Naive B cell (primary cell): ENCODE data around the gene SDCBP2. TPM values are rescaled to one million over a fixed set of nuclear protein-coding genes. Genes with fewer than 3 reads are reported as not detected.
"Not testable (repeated sequence)": the region's sequence is repeated elsewhere in the genome, so short reads cannot be mapped to it uniquely, and the experiment has no call there.

Experiments
- ATAC-seq, 2 donors: fragments of 150-1000 bp; cut with Tn5 transposase; 2 replicates each; pipeline ENCODE4 v1.10.0; 2021; ENCODE audit warnings: low read depth in 2 of 2, mild to moderate bottlenecking in 2 of 2, moderate library complexity in 2 of 2
- DNase-seq: peaks from one replicate; pipeline ENCODE4 v3.0.0; 2022
- H3K27ac Mint-ChIP-seq, 6 donors: one replicate each; pipeline ENCODE4 v1.8.0; 2020 to 2022; ENCODE audit warnings: mild to moderate bottlenecking in 6 of 6, mixed read lengths in 6 of 6, moderate library complexity in 5 of 6, inconsistent platforms in 2 of 6
- H3K27me3 Mint-ChIP-seq, 3 donors: one replicate each; pipeline ENCODE4 v1.8.0; 2021 to 2022; ENCODE audit warnings: mixed read lengths in 3 of 3, mild to moderate bottlenecking in 1 of 3
- H3K36me3 Mint-ChIP-seq, 2 donors: one replicate each; pipeline ENCODE4 v1.8.0; 2020 to 2022; ENCODE audit warnings: mixed read lengths in 2 of 2, inconsistent platforms in 1 of 2, mild to moderate bottlenecking in 1 of 2
- H3K4me1 Mint-ChIP-seq, 3 donors: one replicate each; pipeline ENCODE4 v1.8.0; 2020 to 2022; ENCODE audit warnings: mixed read lengths in 3 of 3, inconsistent platforms in 1 of 3, mild to moderate bottlenecking in 1 of 3, moderate library complexity in 1 of 3
- H3K4me3 Mint-ChIP-seq, 8 donors: one replicate each; pipeline ENCODE4 v1.8.0; 2020 to 2022; ENCODE audit warnings: mild to moderate bottlenecking in 8 of 8, mixed read lengths in 8 of 8, moderate library complexity in 8 of 8, inconsistent platforms in 2 of 8
- H3K9me3 Mint-ChIP-seq, 7 donors: one replicate each; pipeline ENCODE4 v1.8.0; 2020 to 2022; ENCODE audit warnings: mixed read lengths in 7 of 7, mild to moderate bottlenecking in 5 of 7, inconsistent platforms in 2 of 7, moderate library complexity in 1 of 7
- polyA plus RNA-seq, 6 donors: library from polyadenylated mRNA; unstranded; fragments of 300-500 nt; fragmentation: Illumina TruSeq; gene quantifications; one replicate each; pipeline ENCODE4 v1.2.3, GENCODE V29; 2021; ENCODE audit warnings: low read depth in 6 of 6

Gene SDCBP2
- polyA plus RNA-seq, 6 donors from 2014 or later, result 0.60 to 1.4 (median 0.96) TPM; not detected in 1

DNA sequence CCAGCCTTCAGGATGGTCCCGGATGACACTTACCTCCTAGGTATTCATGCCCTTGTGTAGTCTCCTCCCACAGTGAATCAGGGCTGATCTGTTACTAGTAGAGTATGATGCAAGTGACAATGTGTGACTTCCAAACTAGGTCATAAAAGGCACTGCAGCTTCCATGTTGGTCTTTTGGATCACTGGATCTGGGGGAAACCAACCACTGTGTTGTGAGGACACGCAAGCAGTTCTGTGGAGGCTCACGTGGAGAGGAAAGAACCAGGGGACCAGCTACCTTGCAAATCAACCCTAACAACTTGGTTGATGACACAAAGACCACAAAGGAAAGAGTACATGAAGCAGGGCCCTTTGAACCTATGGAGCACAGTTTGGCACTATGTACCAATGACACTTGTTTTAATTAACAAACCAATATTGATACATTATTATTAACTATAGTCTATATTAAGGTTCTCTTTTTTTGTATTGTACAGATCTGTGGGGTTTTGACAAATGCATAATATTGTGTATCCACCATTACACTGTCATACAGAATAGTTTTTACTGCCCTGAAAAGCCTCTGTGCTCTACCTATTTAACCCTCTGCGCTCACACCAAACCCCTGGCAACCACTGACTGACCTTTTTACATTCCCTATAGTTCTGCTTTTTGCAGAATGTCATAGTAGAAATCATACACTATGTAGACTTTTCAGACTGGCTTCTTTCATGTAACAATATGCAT lies 16.3 kb upstream of the SDCBP2 start:
- H3K4me3 Mint-ChIP-seq, result no peak overlapping the region
- no peak for ATAC-seq
- DNase-seq, result no peak
- peaks cover 0 to 4% of the 10 kb centered on the region in 2 donors for H3K36me3 Mint-ChIP-seq
- peaks cover 3 to 14% (median 4%) of the 10 kb centered on the region in 3 donors for H3K4me1 Mint-ChIP-seq
- H3K27ac Mint-ChIP-seq, result no peak overlapping the region
- H3K27me3 Mint-ChIP-seq, result no peaks in the 10 kb centered on the region
- peaks cover 0 to 21% (median 13%) of the 10 kb centered on the region in 7 donors for H3K9me3 Mint-ChIP-seq

DNA sequence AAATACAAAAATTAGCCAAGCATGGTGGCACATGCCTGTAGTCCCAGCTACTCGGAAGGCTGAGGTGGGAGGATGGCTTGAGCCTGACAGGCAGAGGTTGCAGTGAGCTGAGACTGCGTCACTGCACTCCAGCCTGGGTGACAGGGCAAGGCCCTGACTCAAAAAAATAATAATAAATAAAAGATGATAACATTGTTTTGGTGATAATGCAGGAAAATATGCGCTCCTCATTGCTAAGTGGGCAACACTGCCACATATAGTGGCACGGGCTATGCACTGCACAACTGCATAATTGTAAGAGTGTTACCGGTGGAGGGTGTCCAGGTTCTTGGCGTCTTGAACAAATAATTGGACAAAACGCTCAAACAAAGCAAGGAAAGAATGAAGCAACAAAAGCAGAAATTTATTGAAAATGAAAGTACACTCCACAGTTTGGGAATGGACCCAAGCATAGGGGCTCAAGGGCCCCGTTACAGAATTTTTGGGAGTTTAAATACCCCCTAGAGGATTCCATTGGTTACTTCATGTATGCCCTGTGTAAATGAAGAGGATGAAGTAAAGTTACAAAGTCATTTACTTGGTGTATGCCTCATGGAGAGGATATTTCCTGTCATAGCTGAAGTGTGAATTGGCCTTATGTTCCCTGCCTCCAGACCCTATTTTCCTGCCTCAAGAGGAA lies 14.6 kb upstream of the SDCBP2 start:
- H3K27ac Mint-ChIP-seq, ATAC-seq, H3K27me3 Mint-ChIP-seq, H3K36me3 Mint-ChIP-seq, DNase-seq, H3K4me3 Mint-ChIP-seq: not testable (repeated sequence)
- Mint-ChIP-seq H3K4me1 (peaks cover 4 to 14% (median 4%) of the 10 kb centered on the region in 3 donors), H3K9me3 (peaks cover 0 to 15% (median 7%) of the 10 kb centered on the region in 7 donors)

DNA sequence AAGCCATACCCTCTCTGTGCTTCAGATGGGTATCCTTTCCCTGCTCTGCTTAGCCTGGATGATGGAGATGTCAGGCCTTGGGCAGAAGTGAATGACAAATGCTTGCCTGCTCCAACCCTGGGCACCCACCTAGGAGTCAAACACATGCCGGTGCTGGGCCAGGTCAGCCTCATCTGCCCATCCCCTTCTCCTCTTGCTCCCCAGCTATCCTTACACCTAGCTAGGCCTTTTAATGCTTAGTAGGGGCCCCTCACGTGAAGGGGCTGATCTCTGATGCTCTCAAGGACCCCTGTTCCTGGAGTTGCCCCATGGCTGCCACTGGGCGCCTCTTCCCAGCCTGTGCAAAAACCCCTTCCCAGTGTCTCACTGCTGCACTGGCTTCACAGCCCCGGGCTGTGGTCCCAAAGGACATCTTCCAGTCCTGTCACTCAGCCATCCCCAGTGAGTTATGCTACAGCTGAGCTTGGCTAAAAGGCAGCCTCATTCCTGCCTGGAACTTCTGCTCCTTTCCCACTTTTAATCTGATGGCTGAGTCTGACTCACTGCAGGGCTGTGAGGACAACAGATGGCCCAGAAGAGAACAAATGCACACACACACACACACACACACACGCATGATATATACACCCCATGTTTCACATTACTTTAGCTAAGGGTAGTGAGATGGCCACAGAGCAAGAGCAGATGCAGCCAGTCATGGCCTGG lies 12.8 kb upstream of the SDCBP2 start:
- Mint-ChIP-seq H3K4me3 (no peak overlapping the region), H3K9me3 (peaks cover 0 to 2% (median 0%) of the 10 kb centered on the region in 7 donors), H3K27ac (peak overlapping the region in 2 of 6 donors; percentile 34 to 56), H3K27me3 (no peaks in the 10 kb centered on the region), H3K4me1 (peaks cover 15 to 28% (median 15%) of the 10 kb centered on the region in 3 donors), H3K36me3 (no peaks in the 10 kb centered on the region)
- ATAC-seq (no peak), DNase-seq (no peak)

DNA sequence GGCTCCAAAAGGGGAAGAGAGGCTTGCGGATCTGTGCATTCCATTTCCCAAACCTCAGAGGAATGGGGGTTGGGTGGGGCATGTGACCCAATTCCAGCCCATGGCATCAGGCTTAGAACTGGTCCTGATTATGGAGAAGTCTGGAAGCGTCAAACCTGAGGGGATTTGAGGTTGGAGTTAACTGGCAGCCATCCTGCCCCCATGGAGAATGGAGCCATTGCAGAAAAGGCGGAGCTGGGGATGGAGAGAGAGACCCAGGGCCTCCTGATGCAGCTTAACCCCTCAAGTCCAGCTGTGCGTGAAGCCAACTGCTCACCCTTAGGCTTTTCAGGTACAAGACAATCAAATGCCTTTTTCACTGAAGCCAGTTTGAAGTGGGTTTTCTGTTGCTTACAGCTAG lies 9.9 kb upstream of the SDCBP2 start:
- DNase-seq, result no peak
- Mint-ChIP-seq H3K9me3 (no peaks in the 10 kb centered on the region), H3K4me1 (peaks cover 21 to 36% (median 32%) of the 10 kb centered on the region in 3 donors), H3K36me3 (no peaks in the 10 kb centered on the region), H3K27ac (no peak overlapping the region), H3K4me3 (no peak overlapping the region), H3K27me3 (no peaks in the 10 kb centered on the region)
- ATAC-seq, result no peak

DNA sequence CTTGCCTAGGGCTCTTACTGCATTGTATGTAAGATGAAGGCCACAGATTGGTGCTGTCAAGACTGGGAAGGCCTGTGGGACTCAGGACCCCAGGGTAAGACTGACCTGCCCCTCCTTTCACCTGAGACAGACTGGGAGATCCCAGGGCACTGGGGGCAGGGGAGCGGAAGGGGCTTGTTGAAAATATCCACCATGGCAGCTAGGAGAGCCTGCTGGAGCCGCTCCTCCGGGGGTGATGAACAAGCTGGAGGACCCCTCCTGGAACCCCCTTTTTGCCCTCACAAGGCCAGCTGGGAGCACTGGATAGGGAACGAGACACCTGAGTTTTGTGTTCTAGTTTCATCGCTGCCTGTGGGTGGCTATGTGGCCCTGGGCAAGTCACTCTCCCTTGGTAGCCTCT lies 9.2 kb upstream of the SDCBP2 start:
- ATAC-seq, result no peak
- Mint-ChIP-seq H3K27ac (peak overlapping the region in 1 of 6 donors; percentile 16), H3K36me3 (no peaks in the 10 kb centered on the region), H3K9me3 (no peaks in the 10 kb centered on the region), H3K4me1 (peaks cover 21 to 36% (median 32%) of the 10 kb centered on the region in 3 donors), H3K4me3 (peak overlapping the region in 1 of 8 donors; percentile 79), H3K27me3 (no peaks in the 10 kb centered on the region)
- no peak for DNase-seq

DNA sequence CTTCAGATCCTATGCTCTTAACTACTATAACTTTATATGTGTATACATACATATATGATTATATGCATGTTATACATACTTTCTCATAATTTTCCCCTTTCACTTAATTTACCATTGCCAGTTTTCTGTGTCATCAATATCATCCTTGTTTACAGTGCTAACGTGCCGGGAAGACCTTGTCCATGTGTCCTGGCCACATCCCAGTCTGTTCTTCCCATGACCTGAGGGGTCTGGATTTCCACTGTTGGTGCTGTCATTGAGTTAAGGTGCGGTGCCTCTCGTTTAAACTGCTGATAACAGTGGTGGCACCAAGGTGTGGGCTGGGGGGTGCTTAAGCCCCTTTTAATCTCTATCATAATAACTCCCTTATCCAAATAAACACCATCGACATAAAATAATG lies 8.5 kb upstream of the SDCBP2 start:
- Mint-ChIP-seq H3K4me3 (no peak overlapping the region), H3K27ac (peak overlapping the region in 1 of 6 donors; percentile 36)
- DNase-seq, result no peak

DNA sequence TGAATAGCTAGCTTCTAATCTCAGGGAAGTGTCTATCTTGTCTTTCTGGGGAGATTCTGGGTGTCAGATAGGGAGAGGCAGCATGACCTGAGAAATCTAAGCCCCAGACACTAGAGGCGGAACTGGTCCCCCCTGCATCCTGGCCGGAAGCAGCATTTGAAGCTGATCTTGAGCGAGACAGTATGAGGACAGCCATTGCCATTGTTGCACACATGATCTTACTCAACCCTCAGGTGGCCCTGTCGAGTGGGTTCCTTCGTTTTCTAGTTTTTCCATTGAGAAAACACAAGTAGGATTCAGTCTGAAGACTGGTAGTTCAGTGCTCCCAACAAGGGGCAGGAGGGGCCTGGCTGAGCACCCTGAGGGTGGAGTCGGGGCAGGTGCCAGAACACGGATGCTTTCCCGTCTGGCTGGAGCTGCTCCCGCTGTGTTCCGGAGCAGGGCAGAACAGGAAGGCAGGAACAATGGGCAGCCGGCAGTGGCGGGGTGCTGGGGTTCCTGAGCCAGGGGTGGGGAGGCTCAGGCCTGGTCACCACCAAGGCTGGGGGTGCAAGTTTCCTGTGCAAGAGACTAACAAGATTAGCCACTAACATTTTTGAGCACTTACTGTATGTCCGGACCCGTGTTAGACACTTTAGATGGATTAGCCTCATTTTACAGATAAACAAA lies 7.9 kb upstream of the SDCBP2 start:
- Mint-ChIP-seq H3K27me3 (no peaks in the 10 kb centered on the region), H3K9me3 (no peaks in the 10 kb centered on the region), H3K36me3 (no peaks in the 10 kb centered on the region), H3K4me3 (peak overlapping the region in 5 of 8 donors; percentile 16 to 76 (median 58)), H3K27ac (peak overlapping the region in 5 of 6 donors; percentile 61 to 90 (median 80)), H3K4me1 (peaks cover 23 to 39% (median 30%) of the 10 kb centered on the region in 3 donors)
- DNase-seq (no peak), ATAC-seq (peak; percentile 52 to 78)

More for the DNA sequence above, 8.5 kb upstream of the SDCBP2 start:
- ATAC-seq, result no peak
- H3K27me3 Mint-ChIP-seq, result no peaks in the 10 kb centered on the region
- no peaks in the 10 kb centered on the region for H3K36me3 Mint-ChIP-seq
- H3K4me1 Mint-ChIP-seq, result peaks cover 21 to 36% (median 31%) of the 10 kb centered on the region in 3 donors
- H3K9me3 Mint-ChIP-seq, result no peaks in the 10 kb centered on the region

DNA sequence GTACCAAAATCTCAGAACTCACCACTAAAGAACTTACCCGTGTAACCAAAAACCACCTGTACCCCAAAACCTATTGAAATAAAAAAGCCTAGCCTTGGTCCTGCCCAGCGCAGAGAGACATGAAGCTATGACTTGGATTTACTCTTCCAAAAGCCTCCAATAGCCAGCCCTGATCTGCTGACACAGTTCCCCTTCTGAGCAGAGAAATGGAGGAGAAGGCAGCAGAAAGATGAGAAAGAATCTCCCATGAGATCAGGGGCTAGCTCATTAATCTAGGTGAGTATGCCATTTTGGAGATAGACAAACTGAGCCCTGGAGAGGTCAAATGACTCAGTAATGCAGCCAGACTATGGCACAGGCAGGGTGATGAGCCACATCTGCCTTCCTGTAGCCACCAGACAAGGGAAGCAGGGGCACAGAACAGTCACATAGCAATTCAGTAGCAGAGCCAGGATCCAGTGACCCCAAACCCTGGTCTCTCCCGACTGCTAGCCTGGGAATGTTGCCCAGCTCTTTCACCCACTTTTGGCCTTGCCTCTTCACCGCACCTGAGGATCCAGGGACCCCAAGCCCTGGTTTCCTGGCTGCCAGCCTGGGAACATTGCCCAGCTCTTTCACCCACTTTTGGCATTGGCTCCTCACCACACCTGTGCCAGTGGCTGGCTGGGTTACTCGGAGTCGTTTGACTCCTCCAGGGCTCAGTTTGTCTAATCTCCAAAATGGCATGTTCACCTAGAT lies 7.2 kb upstream of the SDCBP2 start:
- Mint-ChIP-seq H3K9me3 (no peaks in the 10 kb centered on the region), H3K4me3 (peak overlapping the region in 2 of 8 donors; percentile 25 to 54), H3K27ac (peak overlapping the region in 5 of 6 donors; percentile 37 to 90 (median 80)), H3K36me3 (no peaks in the 10 kb centered on the region), H3K4me1 (peaks cover 28 to 46% (median 36%) of the 10 kb centered on the region in 3 donors), H3K27me3 (no peaks in the 10 kb centered on the region)
- DNase-seq, result no peak
- no peak for ATAC-seq

DNA sequence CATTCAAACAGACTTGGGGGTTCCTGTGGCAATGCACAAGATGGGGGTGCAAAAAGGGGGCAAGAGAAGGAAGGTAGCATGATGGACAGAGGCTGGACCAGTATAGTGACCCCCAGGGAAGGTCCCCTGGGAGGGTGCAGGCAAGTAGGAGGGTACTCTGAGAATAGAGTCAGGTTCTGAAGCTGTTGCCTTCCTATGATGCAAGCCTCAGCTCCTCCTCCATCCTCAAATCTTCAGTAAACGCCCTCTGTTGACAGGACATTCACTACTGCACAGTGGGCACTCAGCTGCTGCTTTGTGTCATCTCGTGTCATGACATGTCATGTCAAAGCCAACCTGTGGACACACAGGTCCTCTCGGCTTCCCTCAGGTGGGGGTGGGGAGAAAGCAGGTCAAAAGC lies 5.8 kb upstream of the SDCBP2 start:
- Mint-ChIP-seq H3K27me3 (no peaks in the 10 kb centered on the region), H3K27ac (peak overlapping the region in 2 of 6 donors; percentile 10 to 74), H3K36me3 (no peaks in the 10 kb centered on the region), H3K9me3 (no peaks in the 10 kb centered on the region), H3K4me1 (peaks cover 38 to 59% (median 49%) of the 10 kb centered on the region in 3 donors), H3K4me3 (no peak overlapping the region)
- DNase-seq (no peak), ATAC-seq (no peak)

DNA sequence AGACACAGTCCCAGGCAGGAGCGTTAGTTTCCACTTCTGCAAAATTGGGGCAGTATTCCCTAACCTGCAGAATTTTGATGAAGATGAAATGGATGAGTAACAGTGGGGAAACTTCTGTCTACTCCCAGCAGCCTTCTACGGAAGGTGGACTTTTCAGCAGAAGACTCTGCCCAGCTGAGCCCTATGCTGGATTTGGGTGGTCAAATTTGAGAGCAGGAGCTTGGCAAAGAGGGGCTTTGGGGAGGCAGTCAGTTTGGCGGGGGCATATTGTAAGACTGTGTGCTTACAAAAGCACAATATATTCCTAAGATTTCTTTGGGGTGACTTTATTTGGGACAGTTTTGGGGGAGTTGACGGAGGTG lies 5.4 kb upstream of the SDCBP2 start:
- H3K9me3 Mint-ChIP-seq, result no peaks in the 10 kb centered on the region
- no peaks in the 10 kb centered on the region for H3K27me3 Mint-ChIP-seq
- no peaks in the 10 kb centered on the region for H3K36me3 Mint-ChIP-seq
- H3K4me3 Mint-ChIP-seq, result no peak overlapping the region
- peaks cover 42 to 63% (median 54%) of the 10 kb centered on the region in 3 donors for H3K4me1 Mint-ChIP-seq
- ATAC-seq (no peak), DNase-seq (no peak)
- H3K27ac Mint-ChIP-seq, result peak overlapping the region in 2 of 6 donors; percentile 10 to 74

DNA sequence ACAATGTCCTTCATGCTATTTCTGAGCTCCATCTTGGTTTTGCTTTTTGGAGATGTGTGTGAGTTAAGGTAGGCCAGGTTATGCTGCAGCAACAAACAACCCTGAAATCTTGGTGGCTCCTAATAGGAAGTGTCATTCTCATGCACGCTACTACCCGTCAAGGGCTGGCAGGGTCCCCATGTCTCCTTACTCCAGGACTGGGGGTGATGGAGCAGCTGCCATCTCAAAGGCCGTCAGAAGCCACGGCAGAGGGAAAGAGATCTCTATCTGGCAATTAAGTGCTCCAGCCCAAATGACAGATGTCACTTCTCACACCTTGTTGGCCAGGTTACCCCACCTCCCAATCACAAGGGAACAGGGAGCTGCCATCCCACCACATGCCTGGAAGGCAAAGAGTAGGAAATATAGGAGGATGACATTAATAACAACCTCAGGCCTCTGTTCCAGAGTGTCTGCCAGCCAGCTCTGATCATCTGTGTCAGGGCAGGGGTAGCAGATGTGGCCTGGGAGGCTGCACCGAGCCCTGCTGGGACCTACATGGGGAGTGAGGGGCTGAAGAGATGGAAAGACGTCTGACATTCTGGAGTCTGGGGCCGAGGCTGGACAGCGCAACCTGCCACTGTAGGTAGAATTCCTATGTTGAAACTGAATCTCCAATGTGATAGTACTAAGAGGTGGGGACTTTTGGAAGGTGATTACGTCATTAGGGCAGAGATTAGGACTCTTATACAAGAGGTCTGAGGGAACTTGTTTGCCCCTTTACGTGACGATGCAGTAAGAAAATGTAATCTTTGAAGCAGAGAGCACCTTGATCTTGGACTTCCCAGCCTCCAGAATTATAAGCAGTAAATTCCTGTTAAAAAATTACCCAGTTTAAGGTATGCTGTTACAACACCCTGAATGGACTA lies 4.8 kb upstream of the SDCBP2 start:
- no peaks in the 10 kb centered on the region for H3K27me3 Mint-ChIP-seq
- H3K36me3 Mint-ChIP-seq, result no peaks in the 10 kb centered on the region
- DNase-seq (no peak), ATAC-seq (no peak)
- peak overlapping the region in 1 of 6 donors; percentile 10 for H3K27ac Mint-ChIP-seq
- H3K4me1 Mint-ChIP-seq, result peaks cover 43 to 68% (median 56%) of the 10 kb centered on the region in 3 donors
- peak overlapping the region in 2 of 8 donors; percentile 40 to 47 for H3K4me3 Mint-ChIP-seq
- H3K9me3 Mint-ChIP-seq, result no peaks in the 10 kb centered on the region
